GM12865 (cell line): ENCODE data around the gene ARF5.
A peak's percentile ranks its signal among the peaks of the same experiment; 100 is the strongest.

Experiments
- DNase-seq: peaks from one replicate; pipeline ENCODE4 v3.0.0; 2010; ENCODE audit warnings: low read depth
- H3K4me3 ChIP-seq: 2 replicates; pipeline ENCODE4 v1.5.1; 2011; ENCODE audit warnings: mild to moderate bottlenecking, low read depth, low read length, control low read depth
- CTCF ChIP-seq: IDR thresholded peaks from 2 replicates; pipeline ENCODE4 v1.5.1; 2011; ENCODE audit warnings: low read length, control low read depth, low read depth, inconsistent platforms; ENCODE audit not compliant: insufficient read depth; ENCODE audit errors: missing control alignments

The ARF5 gene

DNA sequence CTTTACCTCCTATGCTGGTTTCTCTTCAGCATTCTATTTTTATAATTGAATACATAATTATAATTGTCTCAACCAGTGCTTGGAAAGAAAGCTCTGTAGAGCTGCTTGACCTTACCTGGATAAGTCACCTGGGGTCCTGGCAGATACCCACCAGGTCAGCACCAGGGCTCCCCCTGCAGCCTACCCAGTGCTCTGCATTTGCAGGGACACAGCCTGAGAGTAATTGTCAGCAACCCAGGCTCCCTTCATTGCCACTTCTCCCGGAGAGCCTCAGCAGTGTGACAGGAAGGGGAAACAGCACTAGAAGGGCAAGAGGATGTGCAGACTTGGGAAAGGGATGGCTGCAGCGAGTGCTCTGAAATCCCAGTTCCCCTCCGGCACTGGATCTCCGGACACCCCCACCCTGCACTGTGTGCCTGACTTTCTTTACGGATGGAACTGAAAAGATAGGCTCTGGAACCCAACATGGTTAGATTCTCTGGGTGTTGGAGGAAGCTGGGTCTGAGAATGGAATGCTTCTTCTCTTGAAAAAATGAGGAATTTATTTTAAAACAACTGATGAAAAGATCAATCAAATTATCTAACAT is 41.1 kb downstream of the ARF5 start:
- H3K4me3 ChIP-seq = no peak overlapping the region
- peak; percentile 60 for TF ChIP-seq CTCF
- peak; percentile 47 for DNase-seq

GRCh38 chr7:127632276-127632910 is 44.2 kb downstream of the ARF5 start:
- DNase-seq = no peak
- no peak overlapping the region for H3K4me3 ChIP-seq
- no peak for TF ChIP-seq CTCF

- TF ChIP-seq CTCF = no peak
- no peak for DNase-seq
- no peak overlapping the region for H3K4me3 ChIP-seq
Measured at GRCh38 chr7:127635659-127636285, 47.6 kb downstream of the ARF5 start.

- no peak for DNase-seq
- no peak overlapping the region for H3K4me3 ChIP-seq
- TF ChIP-seq CTCF = no peak
Measured at GRCh38 chr7:127638197-127638596, 50.0 kb downstream of the ARF5 start.
